Measurements from ENCODE around the gene ZFYVE16. TPM values are rescaled to one million over a fixed set of nuclear protein-coding genes. Genes with fewer than 3 reads are reported as not detected.
A peak's percentile ranks its signal among the peaks of the same experiment; 100 is the strongest.

ZFYVE16 gene
- total and polyA plus RNA-seq, 2 of the 13 experiments (the other 11 are each of a cell fraction or from before 2014, with no cell fraction given) = 9.3 to 33.3 TPM

- TF ChIP-seq ARID4A (CRISPR knock-in tag; IDR thresholded peaks at IDR 0.05; ENCODE audit: borderline replicate concordance) (0 out of 2 replicates have a peak, but pooled peaks have one; percentile 6), POLR2A (IDR thresholded peaks at IDR 0.05; ENCODE audit: insufficient read depth in 1 of 2, low read depth in 2 of 2, low read length in 2 of 2) (peak in 1 of 2 experiments; percentile 60; a peak in 1 of 4 replicates), ERF (CRISPR knock-in tag; IDR thresholded peaks at IDR 0.05) (no peak), ZNF572 (CRISPR knock-in tag; IDR thresholded peaks at IDR 0.05) (no peak), SP2 (CRISPR knock-in tag; IDR thresholded peaks at IDR 0.05) (peak; percentile 49; the same call in 1 of the 2 replicates), ZSCAN30 (CRISPR knock-in tag; IDR thresholded peaks at IDR 0.05) (no peak), ZNF614 (CRISPR knock-in tag; IDR thresholded peaks at IDR 0.05; ENCODE audit: borderline replicate concordance) (no peak), FOXA1 (IDR thresholded peaks at IDR 0.05) (no peak), FOXA1 (CRISPR knock-in tag; IDR thresholded peaks at IDR 0.05) (no peak), TGIF2 (CRISPR knock-in tag; IDR thresholded peaks at IDR 0.05) (no peak), FIP1L1 (IDR thresholded peaks at IDR 0.05; ENCODE audit: borderline replicate concordance, insufficient read depth, low read depth, low read length) (no peak), ZNF225 (CRISPR knock-in tag; IDR thresholded peaks at IDR 0.05) (no peak), ZNF232 (CRISPR knock-in tag; IDR thresholded peaks at IDR 0.05; ENCODE audit: borderline replicate concordance) (no peak), HOXA5 (CRISPR knock-in tag; IDR thresholded peaks at IDR 0.05) (no peak), HMG20A (CRISPR knock-in tag; IDR thresholded peaks at IDR 0.05; ENCODE audit: borderline replicate concordance) (0 out of 2 replicates have a peak, but pooled peaks have one; percentile 28), ZBTB2 (CRISPR knock-in tag; IDR thresholded peaks at IDR 0.05; ENCODE audit: low read depth) (peak; percentile 49; the same call in 1 of the 2 replicates), FOSL2 (CRISPR knock-in tag; IDR thresholded peaks at IDR 0.05) (no peak)
- TF ChIP-seq, protein P1, sequence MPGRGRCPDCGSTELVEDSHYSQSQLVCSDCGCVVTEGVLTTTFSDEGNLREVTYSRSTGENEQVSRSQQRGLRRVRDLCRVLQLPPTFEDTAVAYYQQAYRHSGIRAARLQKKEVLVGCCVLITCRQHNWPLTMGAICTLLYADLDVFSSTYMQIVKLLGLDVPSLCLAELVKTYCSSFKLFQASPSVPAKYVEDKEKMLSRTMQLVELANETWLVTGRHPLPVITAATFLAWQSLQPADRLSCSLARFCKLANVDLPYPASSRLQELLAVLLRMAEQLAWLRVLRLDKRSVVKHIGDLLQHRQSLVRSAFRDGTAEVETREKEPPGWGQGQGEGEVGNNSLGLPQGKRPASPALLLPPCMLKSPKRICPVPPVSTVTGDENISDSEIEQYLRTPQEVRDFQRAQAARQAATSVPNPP (CRISPR knock-in tag; IDR thresholded peaks at IDR 0.05) = no peak
- TF ChIP-seq, protein P2, sequence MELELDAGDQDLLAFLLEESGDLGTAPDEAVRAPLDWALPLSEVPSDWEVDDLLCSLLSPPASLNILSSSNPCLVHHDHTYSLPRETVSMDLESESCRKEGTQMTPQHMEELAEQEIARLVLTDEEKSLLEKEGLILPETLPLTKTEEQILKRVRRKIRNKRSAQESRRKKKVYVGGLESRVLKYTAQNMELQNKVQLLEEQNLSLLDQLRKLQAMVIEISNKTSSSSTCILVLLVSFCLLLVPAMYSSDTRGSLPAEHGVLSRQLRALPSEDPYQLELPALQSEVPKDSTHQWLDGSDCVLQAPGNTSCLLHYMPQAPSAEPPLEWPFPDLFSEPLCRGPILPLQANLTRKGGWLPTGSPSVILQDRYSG (CRISPR knock-in tag; IDR thresholded peaks at IDR 0.05) = no peak
- TF ChIP-seq, protein P3, sequence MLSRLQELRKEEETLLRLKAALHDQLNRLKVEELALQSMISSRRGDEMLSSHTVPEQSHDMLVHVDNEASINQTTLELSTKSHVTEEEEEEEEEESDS (CRISPR knock-in tag; IDR thresholded peaks at IDR 0.05; ENCODE audit: borderline replicate concordance) = no peak
- TF ChIP-seq, protein P4, sequence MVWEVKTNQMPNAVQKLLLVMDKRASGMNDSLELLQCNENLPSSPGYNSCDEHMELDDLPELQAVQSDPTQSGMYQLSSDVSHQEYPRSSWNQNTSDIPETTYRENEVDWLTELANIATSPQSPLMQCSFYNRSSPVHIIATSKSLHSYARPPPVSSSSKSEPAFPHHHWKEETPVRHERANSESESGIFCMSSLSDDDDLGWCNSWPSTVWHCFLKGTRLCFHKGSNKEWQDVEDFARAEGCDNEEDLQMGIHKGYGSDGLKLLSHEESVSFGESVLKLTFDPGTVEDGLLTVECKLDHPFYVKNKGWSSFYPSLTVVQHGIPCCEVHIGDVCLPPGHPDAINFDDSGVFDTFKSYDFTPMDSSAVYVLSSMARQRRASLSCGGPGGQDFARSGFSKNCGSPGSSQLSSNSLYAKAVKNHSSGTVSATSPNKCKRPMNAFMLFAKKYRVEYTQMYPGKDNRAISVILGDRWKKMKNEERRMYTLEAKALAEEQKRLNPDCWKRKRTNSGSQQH (CRISPR knock-in tag; IDR thresholded peaks at IDR 0.05; ENCODE audit: low read depth) = 0 out of 2 replicates have a peak, but pooled peaks have one; percentile 17
These were observed 707 bp upstream of the ZFYVE16 start (continued) for GRCh38 chr5:80406980-80407734.
